Measurements from ENCODE around the gene BGN.

Gene BGN

GRCh38 chrX:153459986-153460385 lies 34.8 kb upstream of the BGN start:
- DNase-seq (ENCODE audit: low spot score), result no peak

- DNase-seq (ENCODE audit: low spot score), result peak; percentile 48
Observed at GRCh38 chrX:153460826-153461225, 34.0 kb upstream of the BGN start.

GRCh38 chrX:153462291-153462690 lies 32.5 kb upstream of the BGN start:
- no peak for DNase-seq (ENCODE audit: low spot score)

GRCh38 chrX:153463031-153463430 lies 31.7 kb upstream of the BGN start:
- no peak for DNase-seq (ENCODE audit: low spot score)

- no peak for DNase-seq (ENCODE audit: low spot score)
Observed at GRCh38 chrX:153463556-153463955, 31.2 kb upstream of the BGN start.

GRCh38 chrX:153464116-153464515 lies 30.7 kb upstream of the BGN start:
- no peak for DNase-seq (ENCODE audit: low spot score)

- DNase-seq (ENCODE audit: low spot score), result no peak
Observed at GRCh38 chrX:153465691-153466380, 28.9 kb upstream of the BGN start.

- no peak for DNase-seq (ENCODE audit: low spot score)
Observed at GRCh38 chrX:153468008-153468580, 26.7 kb upstream of the BGN start.

- peak; percentile 34 for DNase-seq (ENCODE audit: low spot score)
Observed at GRCh38 chrX:153469811-153470410, 24.9 kb upstream of the BGN start.

- peak; percentile 81 for DNase-seq (ENCODE audit: low spot score)
Observed at GRCh38 chrX:153470411-153471363, 24.1 kb upstream of the BGN start, which contains the start of gene HAUS7. TSS of gene HAUS7 (minus strand) at chrX:153470576. CDS start at chrX:153470557, 19 bp downstream.

- no peak for DNase-seq (ENCODE audit: low spot score)
Observed at GRCh38 chrX:153471663-153472280, 23.0 kb upstream of the BGN start.

- no peak for DNase-seq (ENCODE audit: low spot score)
Observed at GRCh38 chrX:153473126-153473525, 21.7 kb upstream of the BGN start.

GRCh38 chrX:153474266-153474665 lies 20.5 kb upstream of the BGN start:
- DNase-seq (ENCODE audit: low spot score), result no peak

- no peak for DNase-seq (ENCODE audit: low spot score)
Observed at GRCh38 chrX:153474718-153475117, 20.1 kb upstream of the BGN start.

- DNase-seq (ENCODE audit: low spot score), result no peak
Observed at GRCh38 chrX:153475271-153475670, 19.5 kb upstream of the BGN start.

GRCh38 chrX:153475751-153476281 lies 19.0 kb upstream of the BGN start:
- DNase-seq (ENCODE audit: low spot score), result no peak

- DNase-seq (ENCODE audit: low spot score), result peak; percentile 60
Observed at GRCh38 chrX:153476666-153477363, 18.0 kb upstream of the BGN start.

GRCh38 chrX:153477364-153477857 lies 17.4 kb upstream of the BGN start:
- no peak for DNase-seq (ENCODE audit: low spot score)

- DNase-seq (ENCODE audit: low spot score), result no peak
Observed at GRCh38 chrX:153477901-153478300, 16.9 kb upstream of the BGN start.

GRCh38 chrX:153478746-153479145 lies 16.0 kb upstream of the BGN start:
- no peak for DNase-seq (ENCODE audit: low spot score)
